GM12865 (cell line): Measurements from ENCODE around the gene CCDC78.

Experiments used
- DNase-seq: peaks from one replicate; pipeline ENCODE4 v3.0.0; 2010; ENCODE audit warnings: low read depth
- H3K4me3 ChIP-seq: 2 replicates; pipeline ENCODE4 v1.5.1; 2011; ENCODE audit warnings: mild to moderate bottlenecking, low read depth, low read length, control low read depth
- TF ChIP-seq, protein P1 (sequence below): IDR thresholded peaks from 2 replicates; pipeline ENCODE4 v1.5.1; 2011; ENCODE audit warnings: low read length, control low read depth, low read depth, inconsistent platforms; ENCODE audit not compliant: insufficient read depth; ENCODE audit errors: missing control alignments

The CCDC78 gene

DNA sequence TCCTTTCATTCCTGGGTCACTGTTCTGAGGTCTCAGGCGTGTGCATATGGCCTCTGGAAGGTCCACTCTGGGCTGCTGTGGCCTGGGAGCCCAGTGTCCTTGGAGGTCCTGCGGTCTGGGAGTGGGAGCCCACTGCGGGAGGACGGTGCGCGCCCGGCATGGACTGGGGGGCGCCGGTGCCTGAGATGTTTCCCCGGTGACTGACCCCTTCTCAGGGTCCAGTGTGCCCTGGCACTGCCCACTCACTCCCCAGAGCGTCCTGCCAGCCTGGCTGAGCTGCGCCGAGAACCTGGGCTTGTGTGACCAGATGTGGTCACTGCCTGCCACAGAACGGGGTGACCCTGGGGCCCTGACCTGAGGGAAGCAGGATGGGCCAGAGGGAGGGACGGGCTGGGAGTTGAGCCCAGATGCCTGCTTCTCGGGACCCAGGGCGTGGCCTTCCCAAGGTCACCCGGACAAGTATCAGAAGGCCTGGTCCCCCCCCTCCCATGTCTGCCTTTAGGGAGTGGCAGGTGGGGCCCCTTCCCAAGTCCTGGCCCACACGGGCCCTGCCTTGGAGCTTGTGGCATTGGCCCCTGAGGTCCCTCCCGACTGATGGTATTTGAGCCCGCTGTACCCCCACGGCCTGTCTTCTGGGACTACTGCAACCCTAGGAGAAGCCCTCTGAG, 51.9 kb downstream of the CCDC78 start:
- DNase-seq, result no peak
- H3K4me3 ChIP-seq, result no peak overlapping the region
- TF ChIP-seq, protein P1, sequence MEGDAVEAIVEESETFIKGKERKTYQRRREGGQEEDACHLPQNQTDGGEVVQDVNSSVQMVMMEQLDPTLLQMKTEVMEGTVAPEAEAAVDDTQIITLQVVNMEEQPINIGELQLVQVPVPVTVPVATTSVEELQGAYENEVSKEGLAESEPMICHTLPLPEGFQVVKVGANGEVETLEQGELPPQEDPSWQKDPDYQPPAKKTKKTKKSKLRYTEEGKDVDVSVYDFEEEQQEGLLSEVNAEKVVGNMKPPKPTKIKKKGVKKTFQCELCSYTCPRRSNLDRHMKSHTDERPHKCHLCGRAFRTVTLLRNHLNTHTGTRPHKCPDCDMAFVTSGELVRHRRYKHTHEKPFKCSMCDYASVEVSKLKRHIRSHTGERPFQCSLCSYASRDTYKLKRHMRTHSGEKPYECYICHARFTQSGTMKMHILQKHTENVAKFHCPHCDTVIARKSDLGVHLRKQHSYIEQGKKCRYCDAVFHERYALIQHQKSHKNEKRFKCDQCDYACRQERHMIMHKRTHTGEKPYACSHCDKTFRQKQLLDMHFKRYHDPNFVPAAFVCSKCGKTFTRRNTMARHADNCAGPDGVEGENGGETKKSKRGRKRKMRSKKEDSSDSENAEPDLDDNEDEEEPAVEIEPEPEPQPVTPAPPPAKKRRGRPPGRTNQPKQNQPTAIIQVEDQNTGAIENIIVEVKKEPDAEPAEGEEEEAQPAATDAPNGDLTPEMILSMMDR, result no peak

DNA sequence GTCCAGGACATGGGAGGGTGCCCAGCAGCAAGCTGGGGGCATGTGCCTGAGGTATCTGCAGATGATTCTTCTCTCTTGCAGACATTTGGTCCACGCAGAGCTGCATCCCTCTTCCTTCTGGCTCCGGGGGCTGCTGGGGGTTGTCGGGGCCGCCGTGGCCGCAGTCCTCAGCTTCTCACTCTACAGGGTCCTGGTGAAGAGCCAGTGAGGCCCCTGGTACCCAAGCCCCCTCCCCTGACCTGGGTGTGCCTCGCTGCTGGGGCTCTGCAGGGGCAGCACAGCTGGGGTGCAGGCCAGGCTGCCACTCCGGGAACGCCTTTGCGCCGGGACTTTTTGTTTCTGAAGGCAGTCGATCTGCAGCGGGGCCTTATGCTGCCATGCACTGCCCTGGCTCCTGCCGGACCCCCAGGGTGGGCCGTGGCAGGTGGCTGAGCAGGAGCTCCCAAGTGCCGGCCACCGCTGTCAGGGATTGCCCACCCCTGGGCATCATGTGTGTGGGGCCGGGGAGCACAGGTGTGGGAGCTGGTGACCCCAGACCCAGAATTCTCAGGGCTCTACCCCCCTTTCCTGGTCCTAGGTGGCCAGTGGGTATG, 52.7 kb downstream of the CCDC78 start:
- no peak overlapping the region for H3K4me3 ChIP-seq
- TF ChIP-seq, protein P1, result no peak
- DNase-seq, result no peak

GRCh38 chr16:672851-673250, 53.4 kb downstream of the CCDC78 start:
- TF ChIP-seq, protein P1, result no peak
- no peak for DNase-seq
- H3K4me3 ChIP-seq, result no peak overlapping the region
